ENCODE data around the gene GAD2. TPM values are rescaled to one million over a fixed set of nuclear protein-coding genes. Genes with fewer than 3 reads are reported as not detected.

The GAD2 gene
- total RNA-seq, 1 donor from 2014 or later: not detected

DNA sequence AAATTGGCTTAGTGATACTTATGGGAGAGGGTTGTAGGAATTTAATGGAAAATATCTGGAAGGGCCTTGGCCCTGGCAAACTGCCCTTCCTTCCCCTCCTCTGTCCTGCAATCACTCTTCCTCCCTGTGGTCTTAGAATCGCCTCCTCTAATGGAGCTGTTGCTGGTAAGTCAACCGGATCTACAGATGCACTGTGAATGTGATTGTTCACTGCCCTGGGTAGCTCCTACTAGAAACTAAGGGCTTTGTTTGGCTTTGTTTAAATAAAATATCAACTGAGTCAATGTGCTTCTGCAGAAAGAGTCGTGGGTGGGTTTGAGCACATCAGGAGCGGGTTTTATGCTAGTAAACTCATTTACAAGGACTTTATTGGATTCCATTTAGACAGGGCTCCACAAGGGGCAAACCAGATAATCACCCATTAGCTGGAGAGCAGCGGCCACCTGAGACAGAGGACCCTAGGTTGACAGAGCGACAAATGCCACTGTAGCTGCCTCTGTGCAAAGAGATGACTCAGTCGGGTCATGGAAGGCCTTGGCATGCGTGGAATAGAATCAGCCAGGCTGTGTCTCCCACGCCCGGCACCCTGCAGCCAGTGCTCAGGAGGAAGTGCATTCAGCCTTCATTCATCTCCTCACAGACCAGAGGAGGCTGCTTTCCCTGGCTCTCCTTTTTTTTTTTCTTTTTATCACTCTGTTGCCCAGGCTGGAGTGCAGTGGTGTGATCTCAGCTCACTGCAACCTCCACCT, 97.9 kb downstream of the GAD2 start:
- intact Hi-C loops (cut with DNase I): no loop called here

DNA sequence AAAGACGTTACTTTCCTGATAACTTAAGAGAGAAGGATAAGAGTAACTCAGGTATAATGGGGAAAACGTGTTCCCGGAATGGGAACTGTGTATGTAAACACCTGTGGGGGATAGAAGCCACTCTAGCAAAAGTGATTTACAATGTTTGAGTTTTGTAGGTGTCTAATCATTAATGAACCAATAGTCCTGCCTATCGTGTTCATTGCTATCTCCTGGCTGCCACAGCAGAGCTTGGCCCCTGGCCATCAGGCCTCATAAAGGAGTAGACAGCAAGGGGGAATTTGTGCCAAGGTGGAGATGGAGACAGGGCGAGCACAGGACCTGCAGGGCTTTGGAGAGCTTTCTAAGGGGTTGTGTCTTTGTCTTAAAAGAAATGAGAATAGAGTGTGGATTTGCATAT, 102.1 kb downstream of the GAD2 start:
- no peak for TF ChIP-seq POLR2AphosphoS5 (IDR thresholded peaks at IDR 0.05; ENCODE audit: insufficient read depth in 1 of 2, low read depth in 1 of 2)
- no peak for TF ChIP-seq POLR2A (IDR thresholded peaks at IDR 0.05)
- TF ChIP-seq, protein P1, sequence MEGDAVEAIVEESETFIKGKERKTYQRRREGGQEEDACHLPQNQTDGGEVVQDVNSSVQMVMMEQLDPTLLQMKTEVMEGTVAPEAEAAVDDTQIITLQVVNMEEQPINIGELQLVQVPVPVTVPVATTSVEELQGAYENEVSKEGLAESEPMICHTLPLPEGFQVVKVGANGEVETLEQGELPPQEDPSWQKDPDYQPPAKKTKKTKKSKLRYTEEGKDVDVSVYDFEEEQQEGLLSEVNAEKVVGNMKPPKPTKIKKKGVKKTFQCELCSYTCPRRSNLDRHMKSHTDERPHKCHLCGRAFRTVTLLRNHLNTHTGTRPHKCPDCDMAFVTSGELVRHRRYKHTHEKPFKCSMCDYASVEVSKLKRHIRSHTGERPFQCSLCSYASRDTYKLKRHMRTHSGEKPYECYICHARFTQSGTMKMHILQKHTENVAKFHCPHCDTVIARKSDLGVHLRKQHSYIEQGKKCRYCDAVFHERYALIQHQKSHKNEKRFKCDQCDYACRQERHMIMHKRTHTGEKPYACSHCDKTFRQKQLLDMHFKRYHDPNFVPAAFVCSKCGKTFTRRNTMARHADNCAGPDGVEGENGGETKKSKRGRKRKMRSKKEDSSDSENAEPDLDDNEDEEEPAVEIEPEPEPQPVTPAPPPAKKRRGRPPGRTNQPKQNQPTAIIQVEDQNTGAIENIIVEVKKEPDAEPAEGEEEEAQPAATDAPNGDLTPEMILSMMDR (IDR thresholded peaks at IDR 0.05): no peak
- Histone ChIP-seq H3K27ac (no peak overlapping the region), H3K4me3 (no peak overlapping the region), H3K4me1 (no peaks in the 10 kb centered on the region), H3K9me3 (no peaks in the 10 kb centered on the region), H3K36me3 (no peaks in the 10 kb centered on the region), H3K27me3 (no peaks in the 10 kb centered on the region)
- DNase-seq (ENCODE audit: extremely low spot score in 2 of 2): no peak
- intact Hi-C loops (cut with DNase I): no loop called here

More for the DNA sequence above, 97.9 kb downstream of the GAD2 start:
- H3K27ac ChIP-seq: no peak overlapping the region
- TF ChIP-seq POLR2AphosphoS5 (IDR thresholded peaks at IDR 0.05; ENCODE audit: insufficient read depth in 1 of 2, low read depth in 1 of 2): no peak
- TF ChIP-seq POLR2A (IDR thresholded peaks at IDR 0.05): no peak
- TF ChIP-seq, protein P1 (IDR thresholded peaks at IDR 0.05): no peak
- no peaks in the 10 kb centered on the region for H3K4me1 ChIP-seq
- DNase-seq (ENCODE audit: extremely low spot score in 2 of 2): no peak
- no peaks in the 10 kb centered on the region for H3K36me3 ChIP-seq
- no peaks in the 10 kb centered on the region for H3K27me3 ChIP-seq
- H3K9me3 ChIP-seq: no peaks in the 10 kb centered on the region
- no peak overlapping the region for H3K4me3 ChIP-seq

GRCh38 chr10:26323219-26323618, 106.6 kb downstream of the GAD2 start:
- no peak overlapping the region for H3K4me3 ChIP-seq
- no peak for DNase-seq (ENCODE audit: extremely low spot score in 2 of 2)
- TF ChIP-seq, protein P1 (IDR thresholded peaks at IDR 0.05): no peak
- no peak for TF ChIP-seq POLR2A (IDR thresholded peaks at IDR 0.05)
- TF ChIP-seq POLR2AphosphoS5 (IDR thresholded peaks at IDR 0.05; ENCODE audit: insufficient read depth in 1 of 2, low read depth in 1 of 2): no peak
- intact Hi-C loops (cut with DNase I): no loop called here
- no peaks in the 10 kb centered on the region for H3K4me1 ChIP-seq
- H3K9me3 ChIP-seq: no peaks in the 10 kb centered on the region
- no peak overlapping the region for H3K27ac ChIP-seq
- no peaks in the 10 kb centered on the region for H3K36me3 ChIP-seq
- H3K27me3 ChIP-seq: no peaks in the 10 kb centered on the region

DNA sequence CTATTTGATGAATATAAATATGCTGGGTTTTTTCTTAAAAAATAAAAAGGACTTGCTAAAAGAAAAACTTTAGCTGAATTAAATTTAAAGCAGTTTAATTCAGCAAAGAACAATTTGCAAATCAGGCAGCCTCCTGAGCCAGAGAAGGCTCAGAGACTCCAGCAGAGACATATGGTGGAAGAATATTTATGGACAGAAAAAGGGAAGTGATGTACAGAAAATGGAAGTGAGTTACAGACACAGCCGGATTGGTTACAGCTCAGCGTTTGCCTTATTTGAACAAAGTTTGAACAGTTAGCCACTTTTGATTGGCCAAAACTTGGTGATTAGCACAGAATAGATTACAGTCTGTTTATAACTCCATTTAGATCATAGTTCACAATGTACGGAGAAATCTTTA, 110.3 kb downstream of the GAD2 start:
- no peaks in the 10 kb centered on the region for H3K27me3 ChIP-seq
- peaks cover 2% of the 10 kb centered on the region for H3K4me1 ChIP-seq
- H3K27ac ChIP-seq: no peak overlapping the region
- no peak overlapping the region for H3K4me3 ChIP-seq
- no peak for DNase-seq (ENCODE audit: extremely low spot score in 2 of 2)
- no peaks in the 10 kb centered on the region for H3K9me3 ChIP-seq
- TF ChIP-seq POLR2AphosphoS5 (IDR thresholded peaks at IDR 0.05; ENCODE audit: insufficient read depth in 1 of 2, low read depth in 1 of 2) (no peak), POLR2A (IDR thresholded peaks at IDR 0.05) (no peak)
- TF ChIP-seq, protein P1 (IDR thresholded peaks at IDR 0.05): no peak
- intact Hi-C loops (cut with DNase I): no loop called here
- H3K36me3 ChIP-seq: no peaks in the 10 kb centered on the region

GRCh38 chr10:26327811-26328210, 111.2 kb downstream of the GAD2 start:
- H3K36me3 ChIP-seq: no peaks in the 10 kb centered on the region
- DNase-seq (ENCODE audit: extremely low spot score in 2 of 2): no peak
- intact Hi-C loops (cut with DNase I): no loop called here
- H3K27ac ChIP-seq: no peak overlapping the region
- H3K4me1 ChIP-seq: peaks cover 7% of the 10 kb centered on the region
- H3K4me3 ChIP-seq: no peak overlapping the region
- TF ChIP-seq POLR2AphosphoS5 (IDR thresholded peaks at IDR 0.05; ENCODE audit: insufficient read depth in 1 of 2, low read depth in 1 of 2): no peak
- no peak for TF ChIP-seq POLR2A (IDR thresholded peaks at IDR 0.05)
- TF ChIP-seq, protein P1 (IDR thresholded peaks at IDR 0.05): no peak
- no peaks in the 10 kb centered on the region for H3K27me3 ChIP-seq
- H3K9me3 ChIP-seq: no peaks in the 10 kb centered on the region
